Fibroblast of lung (primary cell): ENCODE results near the gene TCEAL1.

Source experiments
- EZH2 ChIP-seq: IDR thresholded peaks from 2 replicates; pipeline ENCODE4 v1.5.1; 2012; ENCODE audit warnings: low read length, control low read depth, mild to moderate bottlenecking; ENCODE audit errors: missing control alignments
- TF ChIP-seq, protein P1 (sequence below), 2 donors: IDR thresholded peaks in 1 of 2; conservative IDR thresholded peaks in 1 of 2; 1 replicate in 1 of 2; 2 replicates in 1 of 2; pipeline ENCODE4 v1.5.1; 2011 to 2012; ENCODE audit warnings: low read length in 2 of 2, control low read depth in 1 of 2, inconsistent platforms in 1 of 2, low read depth in 1 of 2, mild to moderate bottlenecking in 1 of 2

DNA sequence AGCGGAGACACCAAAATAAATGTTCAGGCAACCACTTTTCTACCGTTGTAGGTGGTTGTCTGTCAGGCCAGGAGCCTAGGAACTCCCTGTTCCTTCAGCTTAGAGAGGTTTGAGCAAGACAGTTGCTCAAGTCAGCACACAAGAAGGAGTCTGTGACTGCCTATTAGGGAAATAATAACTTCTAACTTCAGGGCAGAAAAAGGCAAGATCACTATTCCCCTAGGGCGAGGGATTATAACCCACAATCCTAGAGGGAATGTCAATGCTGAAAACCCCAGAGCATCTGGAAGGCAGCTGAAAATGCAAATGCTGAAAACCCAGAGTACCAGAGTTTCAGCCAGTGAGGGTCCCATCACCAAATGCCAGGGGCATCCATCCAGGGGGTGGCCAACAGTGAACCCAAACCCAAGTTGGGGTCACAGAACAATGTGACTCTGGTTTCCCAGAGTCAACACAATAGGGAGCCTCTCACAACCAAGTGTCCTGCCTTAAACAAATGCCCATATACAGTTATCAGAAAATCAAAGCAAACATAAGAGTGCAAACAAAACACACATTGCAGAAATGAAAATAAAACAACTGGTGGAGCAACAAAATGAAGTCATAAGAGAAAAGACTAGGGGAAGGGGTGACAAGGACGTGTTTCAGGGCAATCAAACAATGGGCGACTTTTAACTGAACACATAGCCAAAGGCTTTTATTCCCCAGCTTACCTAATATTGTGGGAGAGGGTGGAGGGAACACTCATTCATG, 30.1 kb downstream of the TCEAL1 start:
- TF ChIP-seq, protein P1, sequence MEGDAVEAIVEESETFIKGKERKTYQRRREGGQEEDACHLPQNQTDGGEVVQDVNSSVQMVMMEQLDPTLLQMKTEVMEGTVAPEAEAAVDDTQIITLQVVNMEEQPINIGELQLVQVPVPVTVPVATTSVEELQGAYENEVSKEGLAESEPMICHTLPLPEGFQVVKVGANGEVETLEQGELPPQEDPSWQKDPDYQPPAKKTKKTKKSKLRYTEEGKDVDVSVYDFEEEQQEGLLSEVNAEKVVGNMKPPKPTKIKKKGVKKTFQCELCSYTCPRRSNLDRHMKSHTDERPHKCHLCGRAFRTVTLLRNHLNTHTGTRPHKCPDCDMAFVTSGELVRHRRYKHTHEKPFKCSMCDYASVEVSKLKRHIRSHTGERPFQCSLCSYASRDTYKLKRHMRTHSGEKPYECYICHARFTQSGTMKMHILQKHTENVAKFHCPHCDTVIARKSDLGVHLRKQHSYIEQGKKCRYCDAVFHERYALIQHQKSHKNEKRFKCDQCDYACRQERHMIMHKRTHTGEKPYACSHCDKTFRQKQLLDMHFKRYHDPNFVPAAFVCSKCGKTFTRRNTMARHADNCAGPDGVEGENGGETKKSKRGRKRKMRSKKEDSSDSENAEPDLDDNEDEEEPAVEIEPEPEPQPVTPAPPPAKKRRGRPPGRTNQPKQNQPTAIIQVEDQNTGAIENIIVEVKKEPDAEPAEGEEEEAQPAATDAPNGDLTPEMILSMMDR (conservative IDR thresholded peaks at IDR 0.05 in 1 of 2, IDR thresholded peaks at IDR 0.05 in 1 of 2; ENCODE audit: low read depth in 1 of 2, low read length in 2 of 2): no peak
- TF ChIP-seq EZH2: no peak
